Ecto neural progenitor cell (in vitro differentiated cells): ENCODE measurements around the gene CCDC88A.
"Not testable (repeated sequence)": the region's sequence is repeated elsewhere in the genome, so short reads cannot be mapped to it uniquely, and the experiment has no call there.

Source experiments
- DNase-seq: peaks from one replicate; pipeline ENCODE4 v3.0.0-alpha.2; 2018; ENCODE audit warnings: low spot score

The CCDC88A gene

GRCh38 chr2:55302241-55302640 lies 117.4 kb downstream of the CCDC88A start:
- DNase-seq: no peak

DNA sequence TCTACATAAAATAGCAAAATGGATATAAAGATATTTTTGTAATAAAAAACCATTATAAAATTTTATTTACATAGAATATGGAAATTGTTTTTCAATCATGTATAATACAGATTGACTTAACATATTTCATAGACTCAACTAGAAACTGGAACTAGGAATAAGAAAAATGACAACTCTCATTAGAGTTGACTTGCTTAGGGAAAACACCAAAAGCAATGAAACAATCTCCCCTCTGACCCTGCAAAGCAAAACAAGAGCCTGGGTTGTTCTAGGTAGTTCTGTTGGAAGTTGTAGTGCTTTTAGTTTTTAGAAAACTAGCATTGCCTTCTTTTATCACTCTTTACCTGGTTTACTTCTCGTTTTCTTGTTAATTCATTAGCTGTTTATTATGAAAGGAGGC lies 118.4 kb downstream of the CCDC88A start:
- DNase-seq: no peak

DNA sequence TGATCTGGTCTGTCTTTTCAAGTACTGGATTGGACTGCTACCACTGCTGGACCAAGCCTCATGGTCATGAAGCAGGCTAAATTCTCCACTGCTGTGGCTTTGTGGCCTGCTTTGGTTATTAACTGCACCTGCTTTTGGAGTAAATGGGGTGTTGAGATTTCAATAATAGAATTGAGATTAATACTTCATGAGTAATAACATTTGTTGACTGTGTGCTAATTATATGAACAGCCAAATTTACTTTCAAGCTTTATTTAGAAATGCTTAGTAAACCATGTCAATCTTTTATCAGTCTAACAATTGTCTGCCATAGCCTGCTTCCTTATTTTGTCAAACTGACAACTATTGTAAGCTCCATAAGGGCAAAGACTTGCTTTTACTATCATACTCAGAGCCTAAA lies 123.3 kb downstream of the CCDC88A start:
- no peak for DNase-seq

- DNase-seq: no peak
Observed at GRCh38 chr2:55283083-55283482, 136.6 kb downstream of the CCDC88A start.

- DNase-seq: peak; percentile 81
Observed at GRCh38 chr2:55282110-55282917, 137.3 kb downstream of the CCDC88A start.

DNA sequence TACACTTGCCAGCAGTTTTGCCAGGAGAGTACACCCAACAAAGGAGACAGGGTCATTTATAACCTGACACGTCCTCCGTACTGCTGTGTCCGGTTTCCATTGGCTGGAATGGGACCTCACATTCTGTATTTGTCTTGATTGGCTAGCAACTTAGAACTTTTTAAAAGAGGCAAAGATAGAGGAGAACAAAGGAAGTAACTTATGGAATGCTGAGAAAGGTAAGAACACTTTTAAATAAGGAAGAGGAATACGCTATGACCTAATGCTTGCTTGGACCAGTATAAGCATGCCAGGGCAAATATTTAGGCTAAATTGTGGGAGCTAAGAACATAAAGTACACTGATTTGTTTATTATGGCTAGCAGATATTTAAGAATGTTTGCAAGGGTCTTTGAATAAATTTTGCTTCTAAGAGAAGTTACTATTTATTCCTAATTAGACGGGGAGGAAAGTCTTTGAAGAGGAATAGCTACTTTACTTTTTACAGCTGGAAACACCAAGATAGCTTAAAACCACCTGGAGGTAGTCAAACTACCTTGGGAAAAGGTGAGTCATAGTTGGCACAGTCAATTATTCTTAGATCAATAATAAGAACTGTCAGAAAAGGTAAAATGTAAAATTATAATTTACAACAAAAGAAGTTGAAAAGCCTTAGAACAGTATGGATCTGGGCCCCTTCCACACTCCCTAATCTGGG lies 138.7 kb downstream of the CCDC88A start:
- DNase-seq: not testable (repeated sequence)

GRCh38 chr2:55279859-55280424 lies 139.7 kb downstream of the CCDC88A start:
- not testable (repeated sequence) for DNase-seq

- DNase-seq: not testable (repeated sequence)
Observed at GRCh38 chr2:55279214-55279835, 140.3 kb downstream of the CCDC88A start.

DNA sequence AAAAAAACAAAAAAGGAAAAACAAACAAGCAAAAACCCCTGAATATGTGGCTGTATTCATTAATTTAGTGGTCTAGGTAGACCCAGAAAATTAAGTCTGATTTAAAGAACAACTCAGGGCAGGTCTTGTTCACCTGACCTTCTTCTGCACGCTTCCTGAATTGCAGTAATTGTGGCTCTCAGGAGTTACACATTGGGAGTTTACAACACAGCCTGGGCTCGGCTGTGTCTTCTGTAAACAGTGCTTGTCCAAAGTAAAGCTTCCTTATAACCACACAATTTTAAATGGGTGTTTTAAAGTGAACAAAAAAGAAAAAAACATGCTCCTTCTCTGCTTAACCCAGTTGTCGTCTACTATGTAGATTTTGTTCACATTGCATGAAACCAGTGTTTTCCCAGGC lies 142.3 kb downstream of the CCDC88A start:
- no peak for DNase-seq

DNA sequence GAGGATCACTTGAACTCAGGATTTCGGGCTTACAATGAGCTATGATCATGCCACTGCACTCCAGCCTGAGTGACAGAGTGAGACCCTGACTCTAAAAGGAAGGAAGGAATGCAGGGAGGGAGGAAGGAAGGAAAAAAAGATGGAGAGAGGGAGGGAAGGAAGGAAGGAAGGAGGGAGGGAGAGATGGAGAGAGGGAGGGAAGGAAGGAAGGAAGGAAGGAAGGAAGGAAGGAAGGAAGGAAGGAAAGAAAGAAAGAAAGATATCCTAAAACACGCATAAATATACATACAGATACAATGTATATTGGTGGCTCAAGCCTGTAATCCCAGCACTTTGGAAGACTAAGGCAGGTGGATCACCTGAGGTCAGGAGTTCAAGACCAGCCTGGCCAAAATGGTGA lies 145.3 kb downstream of the CCDC88A start:
- DNase-seq: not testable (repeated sequence)

DNA sequence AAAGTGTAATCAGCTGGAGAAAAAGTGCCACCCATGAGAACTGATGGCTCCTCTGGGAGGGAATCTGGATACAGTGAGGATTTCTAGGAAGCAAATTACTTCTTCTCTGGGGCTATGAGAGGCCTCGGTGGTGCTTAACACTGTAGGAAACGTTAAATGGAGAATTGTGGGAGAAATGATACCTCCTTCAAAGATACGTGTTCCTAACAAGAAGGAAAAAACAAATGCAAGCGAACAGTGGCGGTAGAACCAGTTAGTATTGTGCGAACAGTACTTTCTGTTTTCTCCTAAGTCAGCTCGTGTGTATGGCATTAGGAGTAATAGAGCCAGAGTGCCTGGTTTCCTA lies 150.0 kb downstream of the CCDC88A start:
- DNase-seq: no peak

DNA sequence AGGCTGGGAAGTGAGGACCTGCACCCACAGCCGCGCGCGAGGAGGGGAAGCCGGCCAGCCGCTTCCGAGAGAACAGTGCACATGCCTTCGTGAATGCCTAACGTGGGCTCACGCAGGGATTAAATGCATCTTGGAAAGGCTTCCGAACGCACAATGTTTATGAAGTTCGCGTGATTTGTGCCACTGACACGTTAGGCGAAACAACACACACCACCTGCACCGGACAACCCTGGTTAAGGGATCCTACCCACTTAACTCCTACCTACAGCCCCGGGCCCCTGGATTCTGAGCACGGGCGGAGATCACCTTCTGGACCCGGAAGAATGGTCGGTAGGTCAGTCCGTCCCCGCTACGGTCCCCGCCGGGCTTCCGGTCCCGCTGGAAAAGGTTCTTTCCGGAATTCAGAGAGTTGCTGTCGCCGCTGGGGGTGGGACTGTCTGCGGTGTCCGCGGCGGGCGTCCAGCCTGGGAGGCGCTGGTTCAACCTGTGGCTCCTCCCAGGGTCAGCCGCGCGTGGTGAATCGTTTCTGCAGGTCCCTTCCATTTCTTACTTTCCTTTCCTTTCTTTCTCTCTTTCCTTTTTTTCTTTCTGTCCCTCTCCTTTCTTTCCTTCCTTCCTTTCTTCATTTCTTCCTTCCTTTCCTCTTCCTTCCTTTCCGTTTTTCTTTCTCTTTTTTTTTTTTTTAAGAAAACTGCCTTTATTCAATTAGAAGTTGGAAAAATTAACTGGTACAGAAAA lies 150.6 kb downstream of the CCDC88A start, which contains the start of gene MTIF2:
TSS of gene MTIF2 (minus strand) at position 325 of the 738 bp plus-strand sequence. CDS start 5,373 bp downstream, outside the sequence.
- DNase-seq: peak; percentile 96

DNA sequence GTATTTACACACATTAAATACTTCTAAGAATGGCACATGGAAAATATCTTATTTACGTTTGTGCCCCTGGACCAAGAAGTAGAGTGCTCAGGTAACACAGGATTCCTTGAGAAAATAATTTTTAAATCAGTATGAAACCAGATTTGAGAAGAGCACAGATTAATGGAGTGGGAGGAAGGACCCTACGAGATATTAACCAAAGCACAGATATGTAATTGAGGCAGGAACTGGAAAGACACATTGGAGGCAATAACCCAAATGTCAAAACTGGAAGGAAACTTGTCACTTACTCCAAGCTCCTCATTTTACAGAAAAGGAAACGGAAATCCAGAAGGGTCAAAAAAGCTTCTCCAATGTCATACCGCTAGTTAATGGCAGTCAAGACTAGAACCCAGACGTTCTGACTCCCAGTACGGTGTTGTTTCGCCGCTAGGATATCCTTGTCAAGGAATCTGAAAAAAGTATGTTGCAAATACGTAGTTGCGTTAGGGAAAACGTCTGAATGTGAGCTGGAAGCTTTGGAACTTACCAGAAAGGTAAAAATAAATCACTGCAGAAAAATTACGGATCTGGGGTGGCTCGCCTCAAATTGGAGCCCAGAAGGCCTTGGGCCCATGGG lies 151.3 kb downstream of the CCDC88A start:
- no peak for DNase-seq

DNA sequence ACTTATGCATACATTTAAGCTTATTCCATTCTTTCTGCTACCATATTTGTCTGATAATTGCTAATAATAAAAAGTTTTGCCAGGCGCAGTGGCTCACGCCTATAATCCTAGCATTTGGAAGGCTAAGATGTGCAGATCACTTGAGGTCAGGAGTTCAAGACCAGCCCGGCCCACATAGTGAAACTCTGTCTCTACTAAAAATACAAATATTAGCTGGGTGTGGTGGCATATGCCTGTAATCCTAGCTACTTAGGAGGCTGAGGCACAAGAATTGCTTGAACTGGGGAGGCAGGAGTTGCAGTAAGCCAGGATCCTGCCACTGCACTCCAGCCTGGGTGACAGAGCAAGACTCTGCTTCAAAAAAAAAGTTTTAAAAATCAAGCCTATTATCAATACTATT lies 160.1 kb downstream of the CCDC88A start:
- DNase-seq: not testable (repeated sequence)

- DNase-seq: no peak
Observed at GRCh38 chr2:55252832-55253231, 166.8 kb downstream of the CCDC88A start.

- DNase-seq: no peak
Observed at GRCh38 chr2:55247025-55247424, 172.6 kb downstream of the CCDC88A start.

GRCh38 chr2:55245411-55245810 lies 174.2 kb downstream of the CCDC88A start:
- DNase-seq: no peak

DNA sequence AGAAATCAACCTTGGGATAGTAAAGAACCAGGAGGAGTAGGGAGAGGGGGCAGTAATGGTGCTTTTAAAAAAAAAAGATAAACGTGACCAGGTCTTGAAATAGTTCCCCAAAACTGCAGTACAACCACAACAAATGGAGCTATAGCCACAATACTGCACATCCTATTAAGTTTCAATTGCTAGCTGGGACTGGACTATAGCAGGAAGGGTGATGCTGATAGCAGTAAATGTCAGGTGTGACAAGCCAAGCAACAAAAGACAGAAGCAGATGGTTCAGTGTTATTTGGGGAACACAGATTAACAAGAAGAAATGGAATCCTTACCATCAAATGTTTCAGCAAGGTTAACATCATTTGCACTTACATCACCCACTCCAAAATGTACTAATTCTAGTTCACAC lies 177.0 kb downstream of the CCDC88A start:
- no peak for DNase-seq

DNA sequence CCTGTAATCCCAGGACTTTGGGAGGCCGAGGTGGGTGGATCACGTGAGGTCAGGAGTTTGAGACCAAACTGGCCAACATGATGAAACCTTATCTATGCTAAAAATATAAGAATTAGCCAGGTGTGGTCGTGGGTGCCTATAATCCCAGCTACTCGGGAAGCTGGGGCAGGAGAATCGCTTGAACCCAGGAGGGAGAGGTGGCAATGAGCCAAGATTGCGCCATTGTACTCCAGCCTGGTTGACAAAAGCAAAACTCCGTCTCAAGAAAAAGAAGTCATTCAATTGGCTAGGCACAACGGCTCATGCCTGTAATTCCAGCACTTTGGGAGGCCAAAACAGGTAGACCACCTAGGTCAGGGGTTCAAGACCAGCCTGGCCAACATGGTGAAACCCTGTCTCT lies 178.1 kb downstream of the CCDC88A start:
- not testable (repeated sequence) for DNase-seq

GRCh38 chr2:55239656-55240222 lies 179.9 kb downstream of the CCDC88A start:
- DNase-seq: no peak
